BLaER1 (cell line): Measurements from ENCODE around the gene MRGPRF.

ENCODE experiments used
- H3K27ac ChIP-seq: shearing (Covaris generic); formaldehyde crosslinking; 2 replicates; pipeline ENCODE4 v1.8.1; 2022
- H3K27me3 ChIP-seq: shearing (Covaris generic); formaldehyde crosslinking; 2 replicates; pipeline ENCODE4 v1.8.1; 2022
- H3K36me3 ChIP-seq: shearing (Covaris generic); formaldehyde crosslinking; 2 replicates; pipeline ENCODE4 v1.8.1; 2022
- H3K4me1 ChIP-seq: shearing (Covaris generic); formaldehyde crosslinking; 2 replicates; pipeline ENCODE4 v1.8.1; 2022
- H3K4me2 ChIP-seq: shearing (Covaris generic); formaldehyde crosslinking; 2 replicates; pipeline ENCODE4 v1.8.1; 2022
- H3K4me3 ChIP-seq: shearing (Covaris generic); formaldehyde crosslinking; 2 replicates; pipeline ENCODE4 v1.8.1; 2022
- H3K9ac ChIP-seq: shearing (Covaris generic); formaldehyde crosslinking; 2 replicates; pipeline ENCODE4 v1.8.1; 2022
- H3K9me3 ChIP-seq: shearing (Covaris generic); formaldehyde crosslinking; 2 replicates; pipeline ENCODE4 v1.8.1; 2022
- H4K20me1 ChIP-seq: shearing (Covaris generic); formaldehyde crosslinking; 2 replicates; pipeline ENCODE4 v1.8.1; 2022
- Cebpa-rat ChIP-seq: shearing (Covaris generic); IDR thresholded peaks from 2 replicates; pipeline ENCODE4 v1.8.1; 2022

MRGPRF gene

GRCh38 chr11:69051381-69052342 is 38.6 kb upstream of the MRGPRF start:
- Histone ChIP-seq H3K4me1 (peaks cover 87% of the 10 kb centered on the region), H3K27me3 (no peaks in the 10 kb centered on the region), H3K27ac (peak overlapping the region; percentile 39; the same call in 1 of the 2 replicates), H3K4me3 (peak overlapping the region; percentile 28; the same call in 1 of the 2 replicates), H3K9ac (peak overlapping the region; percentile 46), H3K36me3 (0 out of 2 replicates have a peak, but pooled peaks cover 15% of the 10 kb centered on the region), H3K4me2 (peak overlapping the region; percentile 98), H4K20me1 (peaks cover 73% of the 10 kb centered on the region), H3K9me3 (no peaks in the 10 kb centered on the region)
- no peak for TF ChIP-seq Cebpa-rat

- Histone ChIP-seq H3K4me1 (peaks cover 78% of the 10 kb centered on the region), H3K36me3 (0 out of 2 replicates have a peak, but pooled peaks cover 15% of the 10 kb centered on the region), H3K9ac (peak overlapping the region; percentile 46; the same call in 1 of the 2 replicates), H3K4me2 (peak overlapping the region; percentile 98), H3K9me3 (no peaks in the 10 kb centered on the region), H4K20me1 (peaks cover 64% of the 10 kb centered on the region), H3K27me3 (no peaks in the 10 kb centered on the region), H3K27ac (peak overlapping the region; percentile 21; the same call in 1 of the 2 replicates), H3K4me3 (no peak overlapping the region)
- TF ChIP-seq Cebpa-rat: no peak
Observed at GRCh38 chr11:69050592-69051380, 37.7 kb upstream of the MRGPRF start.

GRCh38 chr11:69049490-69049867 is 36.4 kb upstream of the MRGPRF start:
- Histone ChIP-seq H3K27me3 (no peaks in the 10 kb centered on the region), H3K9me3 (no peaks in the 10 kb centered on the region), H3K27ac (peak overlapping the region; percentile 95), H3K4me2 (peak overlapping the region; percentile 98), H3K9ac (peak overlapping the region; percentile 96), H3K4me1 (peaks cover 71% of the 10 kb centered on the region), H4K20me1 (peaks cover 51% of the 10 kb centered on the region), H3K36me3 (0 out of 2 replicates have a peak, but pooled peaks cover 6% of the 10 kb centered on the region), H3K4me3 (peak overlapping the region; percentile 100)
- no peak for TF ChIP-seq Cebpa-rat

- H4K20me1 ChIP-seq: peaks cover 45% of the 10 kb centered on the region
- peak within 1 kb of the TSS; percentile 96 for H3K9ac ChIP-seq
- 0 out of 2 replicates have a peak, but pooled peaks cover under 1% of the 10 kb centered on the region for H3K36me3 ChIP-seq
- TF ChIP-seq Cebpa-rat: no peak
- no peaks in the 10 kb centered on the region for H3K27me3 ChIP-seq
- no peaks in the 10 kb centered on the region for H3K9me3 ChIP-seq
- peak within 1 kb of the TSS; percentile 98 for H3K4me2 ChIP-seq
- H3K27ac ChIP-seq: peak within 1 kb of the TSS; percentile 95
- H3K4me1 ChIP-seq: peaks cover 71% of the 10 kb centered on the region
- H3K4me3 ChIP-seq: peak within 1 kb of the TSS; percentile 100
Observed at GRCh38 chr11:69048694-69049489, 35.8 kb upstream of the MRGPRF start, which contains the start of gene TPCN2. TSS of gene TPCN2 (plus strand) at chr11:69048932. CDS start at chr11:69048998, 66 bp downstream.

DNA sequence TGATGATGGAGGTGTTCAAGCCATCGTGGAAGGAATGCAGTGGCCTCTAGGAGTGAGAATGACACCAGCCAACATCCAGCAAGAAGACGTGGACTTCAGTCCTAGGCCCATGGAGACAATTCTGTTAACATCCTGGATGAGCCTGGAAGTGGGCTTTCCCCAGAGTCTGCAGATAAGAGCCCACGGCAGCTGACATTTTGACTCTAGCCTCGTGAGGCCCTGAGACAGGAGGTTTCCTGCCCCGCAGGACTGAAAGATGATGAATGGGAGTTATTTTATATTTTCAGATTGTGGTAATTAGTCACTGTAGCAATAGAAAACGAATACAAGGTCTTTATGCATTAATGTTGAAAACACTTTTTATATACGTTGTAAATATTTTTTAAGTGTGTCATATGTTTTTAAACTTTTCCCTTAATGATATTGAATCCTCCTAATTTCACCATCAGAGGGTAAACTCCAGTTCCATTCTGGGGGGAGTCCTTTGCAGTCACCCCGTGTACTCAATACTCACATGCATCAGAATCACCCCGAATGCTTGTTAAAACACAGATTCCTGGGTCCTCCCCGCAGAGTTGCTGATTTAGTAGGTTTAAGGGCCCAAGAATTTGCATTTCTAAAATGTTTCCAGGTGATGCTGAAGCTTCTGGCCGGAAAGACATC is 35.1 kb upstream of the MRGPRF start:
- Histone ChIP-seq H3K4me2 (peak overlapping the region; percentile 78), H3K36me3 (no peaks in the 10 kb centered on the region), H3K9ac (no peak overlapping the region), H3K27me3 (no peaks in the 10 kb centered on the region), H3K4me3 (peak overlapping the region; percentile 100; the same call in 1 of the 2 replicates), H3K4me1 (peaks cover 71% of the 10 kb centered on the region), H4K20me1 (peaks cover 38% of the 10 kb centered on the region), H3K27ac (no peak overlapping the region), H3K9me3 (no peaks in the 10 kb centered on the region)
- TF ChIP-seq Cebpa-rat: no peak

- H4K20me1 ChIP-seq: no peaks in the 10 kb centered on the region; the same call in 1 of the 2 replicates
- H3K9me3 ChIP-seq: no peaks in the 10 kb centered on the region
- TF ChIP-seq Cebpa-rat: no peak
- peaks cover 71% of the 10 kb centered on the region for H3K4me1 ChIP-seq
- no peaks in the 10 kb centered on the region for H3K36me3 ChIP-seq
- no peak overlapping the region for H3K4me3 ChIP-seq
- H3K4me2 ChIP-seq: peak overlapping the region; percentile 63
- H3K9ac ChIP-seq: no peak overlapping the region
- no peak overlapping the region for H3K27ac ChIP-seq
- no peaks in the 10 kb centered on the region for H3K27me3 ChIP-seq
Observed at GRCh38 chr11:69044111-69045013, 31.3 kb upstream of the MRGPRF start.

DNA sequence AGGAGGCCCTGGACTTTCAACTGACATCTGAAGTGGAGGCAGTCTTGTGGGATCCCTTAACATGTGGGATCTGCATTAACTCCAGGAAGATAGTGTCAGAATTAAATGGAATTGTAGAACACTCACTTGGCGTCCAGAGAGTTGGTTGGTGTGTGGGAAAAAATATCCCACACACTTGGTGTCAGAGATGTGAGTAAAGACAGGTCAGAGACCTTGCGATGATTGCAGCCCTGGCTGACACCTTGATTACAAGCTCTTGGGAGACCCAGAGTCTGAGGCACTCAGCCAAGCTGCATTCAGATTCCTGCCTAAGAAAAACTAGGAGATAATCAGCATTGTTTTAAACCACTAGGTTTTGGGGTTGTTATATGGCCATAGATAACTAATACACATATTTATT is 28.5 kb upstream of the MRGPRF start:
- Histone ChIP-seq H4K20me1 (no peaks in the 10 kb centered on the region), H3K36me3 (no peaks in the 10 kb centered on the region), H3K27ac (no peak overlapping the region), H3K27me3 (no peaks in the 10 kb centered on the region), H3K4me1 (peaks cover 63% of the 10 kb centered on the region), H3K9me3 (no peaks in the 10 kb centered on the region), H3K4me3 (no peak overlapping the region), H3K9ac (no peak overlapping the region), H3K4me2 (peak overlapping the region; percentile 85)
- TF ChIP-seq Cebpa-rat: no peak
